HepG2 (cell line): ENCODE measurements around the gene NOP56. TPM values are rescaled to one million over a fixed set of nuclear protein-coding genes. Genes with fewer than 3 reads are reported as not detected.

ENCODE experiments used
- UBTF ChIP-seq: sonication (generic); formaldehyde crosslinking; IDR thresholded peaks from 2 replicates; pipeline ENCODE4 v1.4.0; 2020; ENCODE audit warnings: mild to moderate bottlenecking, missing genetic modification reagents
- ZBTB40 ChIP-seq, 2 experiments: fragments of 450-650 bp in 1 of 2; sonication (generic) in 1 of 2; formaldehyde crosslinking in 1 of 2; IDR thresholded peaks; 2 replicates each; pipeline versions ENCODE4 v1.6.1 to v1.8.0; 2016 to 2022; ENCODE audit warnings: antibody characterized with exemption in 1 of 2, mild to moderate bottlenecking in 1 of 2, missing genetic modification reagents in 1 of 2
- ZNF609 ChIP-seq: sonication (generic); formaldehyde crosslinking; IDR thresholded peaks from 2 replicates; pipeline ENCODE4 v1.4.0; 2020; ENCODE audit warnings: mild to moderate bottlenecking, missing genetic modification reagents, borderline replicate concordance
- ZNF691 ChIP-seq: sonication (generic); formaldehyde crosslinking; IDR thresholded peaks from 2 replicates; pipeline ENCODE4 v1.4.0; 2020; ENCODE audit warnings: missing genetic modification reagents, low read depth, mild to moderate bottlenecking, borderline replicate concordance
- ZNF747 ChIP-seq: sonication (generic); formaldehyde crosslinking; IDR thresholded peaks from 2 replicates; pipeline ENCODE4 v1.8.1; 2023; ENCODE audit warnings: missing genetic modification reagents, mild to moderate bottlenecking, borderline replicate concordance
- polyA plus RNA-seq, 8 experiments: library from polyadenylated mRNA; depleted of rRNA in 3 of 8; stranded (reverse) in 7 of 8; unstranded in 1 of 8; fragments of >200 nt; fragmentation: Illumina TruSeq in 4 of 8; extraction: Trizol in 4 of 8; gene quantifications; 2 replicates each; pipeline versions ENCODE4 v1.2.1 to v1.2.3, GENCODE V29; 2011 to 2016; ENCODE audit warnings: low read depth in 4 of 8, missing spikeins in 1 of 8, mixed read lengths in 1 of 8; ENCODE audit not compliant: insufficient read depth in 1 of 8
- total RNA-seq, 5 experiments: library from RNA; depleted of rRNA; stranded (reverse); fragments of >200 nt; fragmentation: Illumina TruSeq; extraction: Trizol; gene quantifications; 2 replicates each; pipeline ENCODE4 v1.2.3, GENCODE V29; 2016; ENCODE audit warnings: low read depth in 1 of 5

NOP56 gene
- total and polyA plus RNA-seq, 2 of the 13 experiments (the other 11 are each of a cell fraction or from before 2014, with no cell fraction given): 369 to 1,116 TPM

GRCh38 chr20:2693286-2694007 lies 41.0 kb downstream of the NOP56 start (continued):
- TF ChIP-seq ZNF691 (CRISPR knock-in tag) (peak; percentile 39; the same call in 1 of the 2 replicates), ZNF609 (CRISPR knock-in tag) (0 out of 2 replicates have a peak, but pooled peaks have one; percentile 37), ZNF747 (CRISPR knock-in tag) (no peak), UBTF (peak; percentile 64; the same call in 1 of the 2 replicates), ZBTB40 (IDR thresholded peaks at IDR 0.05) (no peak), ZBTB40 (CRISPR knock-in tag; IDR thresholded peaks at IDR 0.05) (peak; percentile 11; the same call in 1 of the 2 replicates)
